HEK293T (cell line): Measurements from ENCODE around the gene FN3K.

ENCODE experiments used
- CTCF ChIA-PET: fragments of 350-600 bp; formaldehyde crosslinking; extraction: SDS; loops from one replicate; lab custom pipeline; 2021; ENCODE audit warnings: antibody characterized with exemption, inconsistent platforms; lab: Yijun Ruan, JAX
- POLR2A ChIA-PET: fragments of 350-600 bp; formaldehyde crosslinking; extraction: SDS; loops from one replicate; lab custom pipeline; 2020; ENCODE audit warnings: antibody characterized with exemption, inconsistent platforms; lab: Yijun Ruan, JAX
- DNase-seq: peaks from one replicate; pipeline ENCODE4 v3.0.0; 2012; ENCODE audit warnings: mixed read lengths; ENCODE audit errors: extremely low spot score
- ARNT ChIP-seq: fragments of 450-650 bp; IDR thresholded peaks from 2 replicates; pipeline ENCODE4 v1.6.1; 2017; ENCODE audit warnings: mild to moderate bottlenecking
- BHLHE40 ChIP-seq: fragments of 450-650 bp; IDR thresholded peaks from 2 replicates; pipeline ENCODE4 v1.6.1; 2016; ENCODE audit warnings: mild to moderate bottlenecking, moderate library complexity, borderline replicate concordance
- CTBP1 ChIP-seq: fragments of 450-650 bp; IDR thresholded peaks from 2 replicates; pipeline ENCODE4 v1.6.1; 2016; ENCODE audit warnings: borderline replicate concordance
- ELF4 ChIP-seq: fragments of 450-650 bp; IDR thresholded peaks from 2 replicates; pipeline ENCODE4 v1.6.1; 2017; ENCODE audit warnings: antibody characterized with exemption
- FOXA1 ChIP-seq: fragments of 450-650 bp; IDR thresholded peaks from 2 replicates; pipeline ENCODE4 v1.6.1; 2016; ENCODE audit warnings: mild to moderate bottlenecking
- FOXK2 ChIP-seq: fragments of 450-650 bp; IDR thresholded peaks from 2 replicates; pipeline ENCODE4 v1.6.1; 2016; ENCODE audit warnings: mild to moderate bottlenecking
- FOXM1 ChIP-seq: fragments of 450-650 bp; IDR thresholded peaks from 2 replicates; pipeline ENCODE4 v1.6.1; 2017; ENCODE audit warnings: mild to moderate bottlenecking, borderline replicate concordance
- HDGF ChIP-seq: fragments of 450-650 bp; IDR thresholded peaks from 2 replicates; pipeline ENCODE4 v1.6.1; 2017; ENCODE audit warnings: antibody characterized with exemption, borderline replicate concordance
- L3MBTL2 ChIP-seq: fragments of 450-650 bp; conservative IDR thresholded peaks from 2 replicates; pipeline ENCODE4 v1.6.1; 2016; ENCODE audit warnings: mild to moderate bottlenecking
- LEF1 ChIP-seq: fragments of 450-650 bp; IDR thresholded peaks from 2 replicates; pipeline ENCODE4 v1.6.1; 2017; ENCODE audit warnings: mild to moderate bottlenecking, borderline replicate concordance
- NFRKB ChIP-seq: fragments of 450-650 bp; IDR thresholded peaks from 2 replicates; pipeline ENCODE4 v1.6.1; 2016; ENCODE audit warnings: mild to moderate bottlenecking, moderate library complexity
- SP1 ChIP-seq: fragments of 450-650 bp; IDR thresholded peaks from 2 replicates; pipeline ENCODE4 v1.6.1; 2017
- SUZ12 ChIP-seq: fragments of 450-650 bp; IDR thresholded peaks from 2 replicates; pipeline ENCODE4 v1.6.1; 2016; ENCODE audit warnings: mild to moderate bottlenecking
- TARDBP ChIP-seq: fragments of 450-650 bp; IDR thresholded peaks from 2 replicates; pipeline ENCODE4 v1.6.1; 2016
- ZNF384 ChIP-seq: fragments of 450-650 bp; IDR thresholded peaks from 2 replicates; pipeline ENCODE4 v1.6.1; 2016
- TF ChIP-seq, protein P1 (sequence below): fragments of 450-650 bp; IDR thresholded peaks from 2 replicates; pipeline ENCODE4 v1.6.1; 2016

Gene FN3K

DNA sequence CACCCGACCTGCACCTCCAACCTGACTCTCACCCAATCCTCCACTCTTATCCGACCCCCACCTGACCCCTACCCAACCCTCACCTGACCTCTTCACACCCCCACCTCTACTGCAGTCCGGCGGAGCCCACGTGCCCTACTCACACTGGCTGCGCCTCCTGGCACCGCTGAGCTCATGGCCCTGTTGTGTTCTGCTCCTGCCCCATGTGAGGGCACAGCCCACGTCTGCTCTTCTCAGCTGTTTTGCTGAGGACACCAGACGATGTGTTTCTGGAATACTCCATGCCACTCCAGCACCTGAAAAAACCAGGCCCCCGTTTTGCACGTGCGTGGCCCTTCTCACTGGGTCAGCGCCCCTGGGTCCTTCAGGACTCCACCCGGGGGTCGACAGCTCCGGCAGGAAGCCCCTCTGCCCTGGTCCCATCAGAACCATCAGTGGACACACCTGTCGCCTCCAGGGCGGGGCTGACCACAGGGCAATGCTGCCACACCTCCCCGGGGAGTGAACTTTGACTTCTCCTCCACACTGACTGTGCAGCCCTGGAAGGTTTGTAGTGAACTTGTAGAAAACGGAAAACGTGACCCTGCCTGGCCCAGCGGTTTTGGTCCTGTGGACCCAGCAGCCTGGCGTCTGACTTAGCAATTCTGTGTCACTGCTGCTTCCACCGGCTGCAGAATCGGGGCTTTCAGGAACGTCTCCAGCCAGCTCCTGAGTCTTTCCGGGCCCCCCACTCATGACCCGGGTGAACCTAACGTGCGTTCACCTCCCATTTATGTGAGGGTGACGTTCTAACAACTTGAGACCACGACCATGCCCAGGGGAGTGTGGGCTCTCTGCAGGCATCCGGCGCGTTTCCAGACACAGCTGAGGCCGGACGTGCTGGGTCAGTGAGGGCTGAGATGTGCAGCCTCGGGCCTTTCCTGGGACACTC lies 31.2 kb upstream of the FN3K start:
- ChIA-PET POLR2A (interaction anchor here (1.1 kb wide), 1 partner anchor 12 kb away, joined by 4 read pairs; the partner anchor contains the start of gene FN3KRP), CTCF (no interaction called here)
- TF ChIP-seq ELF4 (no peak), SUZ12 (no peak), L3MBTL2 (no peak), FOXK2 (no peak), HDGF (no peak)
- TF ChIP-seq, protein P1, sequence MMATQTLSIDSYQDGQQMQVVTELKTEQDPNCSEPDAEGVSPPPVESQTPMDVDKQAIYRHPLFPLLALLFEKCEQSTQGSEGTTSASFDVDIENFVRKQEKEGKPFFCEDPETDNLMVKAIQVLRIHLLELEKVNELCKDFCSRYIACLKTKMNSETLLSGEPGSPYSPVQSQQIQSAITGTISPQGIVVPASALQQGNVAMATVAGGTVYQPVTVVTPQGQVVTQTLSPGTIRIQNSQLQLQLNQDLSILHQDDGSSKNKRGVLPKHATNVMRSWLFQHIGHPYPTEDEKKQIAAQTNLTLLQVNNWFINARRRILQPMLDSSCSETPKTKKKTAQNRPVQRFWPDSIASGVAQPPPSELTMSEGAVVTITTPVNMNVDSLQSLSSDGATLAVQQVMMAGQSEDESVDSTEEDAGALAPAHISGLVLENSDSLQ = no peak
- DNase-seq = no peak

DNA sequence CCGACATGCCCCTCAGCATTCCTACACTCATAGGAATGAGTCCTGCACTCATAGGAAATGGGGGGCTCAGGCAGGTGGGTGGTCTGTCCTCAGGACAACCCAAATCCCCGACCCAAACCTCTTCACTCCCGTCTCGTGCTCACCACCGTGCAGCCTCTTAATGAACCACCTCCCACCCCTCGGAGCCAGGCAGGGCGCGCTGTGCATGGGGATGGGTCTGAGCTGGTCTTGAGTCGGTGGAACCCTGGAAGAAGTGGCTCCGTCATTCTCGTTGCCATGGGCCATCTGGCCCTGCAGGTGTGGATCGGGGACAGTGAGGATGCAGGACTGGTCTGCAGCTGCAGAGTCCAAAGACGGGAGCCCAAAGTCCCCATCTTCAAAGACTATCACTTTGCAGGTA lies 30.5 kb upstream of the FN3K start:
- TF ChIP-seq FOXK2 = no peak
- no peak for TF ChIP-seq SP1
- no peak for TF ChIP-seq ZNF384
- no peak for TF ChIP-seq FOXA1
- no peak for TF ChIP-seq ARNT
- TF ChIP-seq NFRKB = no peak
- TF ChIP-seq FOXM1 = no peak
- TF ChIP-seq ELF4 = no peak
- TF ChIP-seq BHLHE40 = no peak
- TF ChIP-seq, protein P1 = no peak
- TF ChIP-seq SUZ12 = no peak
- TF ChIP-seq L3MBTL2 = no peak
- no peak for TF ChIP-seq LEF1
- no peak for TF ChIP-seq HDGF
- TF ChIP-seq CTBP1 = no peak
- TF ChIP-seq TARDBP = no peak
- CTCF ChIA-PET = no interaction called here
- POLR2A ChIA-PET = interaction anchor here (1.1 kb wide), 1 partner anchor 11 kb away, joined by 4 read pairs; the partner anchor contains the start of gene FN3KRP
- DNase-seq = no peak

DNA sequence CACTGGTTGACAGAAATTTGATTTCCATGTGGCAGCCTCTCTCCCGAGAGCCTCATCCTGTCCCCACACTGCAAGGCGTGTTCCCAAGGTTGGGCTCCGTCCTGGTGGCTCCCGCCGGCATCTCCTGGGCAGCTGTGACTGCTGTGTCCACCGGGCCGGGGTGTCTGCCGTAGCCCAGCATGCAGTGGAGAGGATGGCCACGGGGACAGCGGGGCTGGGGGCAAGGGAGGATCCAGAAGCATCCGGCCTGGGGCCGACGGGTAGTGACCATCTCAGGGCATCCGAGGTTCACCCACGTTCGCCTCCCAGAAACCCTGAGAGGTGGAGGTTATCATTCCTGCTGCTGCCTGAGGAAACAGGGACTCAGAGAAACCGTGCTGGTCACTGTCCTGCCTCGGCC lies 29.7 kb upstream of the FN3K start:
- ChIA-PET POLR2A (no interaction called here), CTCF (no interaction called here)
- no peak for DNase-seq
- TF ChIP-seq NFRKB (no peak), CTBP1 (no peak), BHLHE40 (no peak), ARNT (no peak), ZNF384 (no peak), SUZ12 (no peak), HDGF (no peak), ELF4 (no peak), L3MBTL2 (no peak), FOXK2 (no peak), TARDBP (no peak), LEF1 (no peak), FOXM1 (no peak)

DNA sequence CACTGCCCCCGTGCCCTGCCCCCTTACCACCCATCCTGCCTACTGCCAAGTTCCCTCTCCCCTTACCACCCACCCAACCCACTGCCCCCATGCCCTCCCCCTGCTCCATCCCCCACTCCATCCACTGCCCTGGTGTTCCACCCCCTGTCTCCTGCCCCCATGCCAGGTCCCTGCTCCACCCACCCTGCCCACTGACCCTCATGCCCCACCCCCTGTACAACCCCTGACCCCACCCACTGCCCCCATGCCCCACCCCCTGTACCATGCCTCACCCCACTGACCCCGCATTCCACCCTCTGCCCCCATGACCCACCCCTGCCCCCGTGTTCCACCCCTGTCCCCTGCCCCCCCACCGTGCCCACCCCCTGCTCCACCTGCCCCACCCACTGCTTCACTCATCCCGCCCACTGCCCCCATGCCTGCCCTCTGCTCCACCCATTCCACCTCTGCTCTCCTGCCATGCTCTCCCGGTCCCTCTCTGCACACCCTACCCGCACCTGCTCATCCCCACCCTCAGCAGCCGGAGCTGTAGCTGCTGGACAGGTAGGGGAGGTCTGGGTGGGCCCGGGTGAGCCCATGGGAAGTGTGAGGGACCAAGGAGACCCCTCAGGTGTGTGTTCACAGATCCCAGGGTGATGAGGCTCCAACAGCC lies 26.3 kb upstream of the FN3K start:
- ChIA-PET CTCF (no interaction called here), POLR2A (no interaction called here)
- DNase-seq = no peak
- no peak for TF ChIP-seq FOXK2
- TF ChIP-seq BHLHE40 = no peak
- TF ChIP-seq, protein P1 = no peak
- no peak for TF ChIP-seq FOXA1
- no peak for TF ChIP-seq ARNT
- no peak for TF ChIP-seq SUZ12
- no peak for TF ChIP-seq ELF4
- no peak for TF ChIP-seq NFRKB
- no peak for TF ChIP-seq TARDBP
- TF ChIP-seq HDGF = no peak
- TF ChIP-seq SP1 = no peak
- no peak for TF ChIP-seq L3MBTL2
- TF ChIP-seq FOXM1 = no peak
- no peak for TF ChIP-seq ZNF384
- TF ChIP-seq CTBP1 = no peak
- TF ChIP-seq LEF1 = no peak

DNA sequence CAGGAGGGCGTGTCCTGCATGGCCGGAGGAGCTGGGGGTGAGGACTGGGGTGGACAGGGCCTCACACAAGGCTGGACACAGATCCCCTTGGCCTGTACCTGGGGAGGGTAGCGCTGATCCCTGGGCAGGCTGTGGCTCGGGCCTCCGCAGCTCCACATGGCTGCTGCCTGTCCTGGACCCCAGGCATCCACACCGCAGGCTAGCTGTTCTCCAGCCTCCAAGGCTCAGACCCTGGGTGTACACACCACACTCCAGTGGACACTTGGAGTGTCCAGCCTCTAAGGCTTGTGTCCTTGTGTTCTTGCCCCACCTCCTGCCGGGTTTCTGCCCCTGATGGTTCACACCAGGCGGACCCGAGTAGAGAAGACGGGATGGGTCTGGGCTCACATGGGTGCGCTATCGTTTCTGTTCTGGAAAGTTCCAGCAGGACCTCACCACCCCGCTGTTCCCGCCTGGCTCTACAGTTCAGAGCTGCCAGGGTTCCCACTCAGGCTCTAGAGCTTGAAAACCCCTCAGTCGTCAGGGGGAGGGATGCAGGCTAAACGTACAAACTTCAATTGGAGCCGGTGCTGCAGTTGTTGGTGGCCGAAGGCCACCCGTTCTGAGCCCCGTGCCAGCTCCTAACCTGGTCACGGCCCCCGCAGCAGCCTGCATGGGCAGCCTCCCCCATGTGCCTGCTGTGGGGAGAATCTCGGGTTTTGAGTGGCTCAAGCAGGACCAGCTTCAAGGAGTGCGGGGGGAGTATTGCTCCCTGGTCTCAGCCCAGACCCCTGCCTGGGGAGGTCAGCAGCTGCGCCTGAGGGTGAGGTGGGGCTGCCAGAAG lies 25.5 kb upstream of the FN3K start:
- TF ChIP-seq SP1 = no peak
- no peak for TF ChIP-seq BHLHE40
- TF ChIP-seq LEF1 = no peak
- TF ChIP-seq FOXK2 = no peak
- no peak for TF ChIP-seq L3MBTL2
- no peak for TF ChIP-seq HDGF
- no peak for TF ChIP-seq NFRKB
- no peak for TF ChIP-seq ZNF384
- no peak for TF ChIP-seq FOXA1
- TF ChIP-seq CTBP1 = no peak
- TF ChIP-seq SUZ12 = no peak
- TF ChIP-seq ELF4 = no peak
- TF ChIP-seq TARDBP = no peak
- no peak for TF ChIP-seq ARNT
- TF ChIP-seq, protein P1 = no peak
- no peak for TF ChIP-seq FOXM1
- no peak for DNase-seq
- ChIA-PET CTCF (no interaction called here), POLR2A (no interaction called here)
